Measurements from ENCODE around the gene PHLDA1.

DNA sequence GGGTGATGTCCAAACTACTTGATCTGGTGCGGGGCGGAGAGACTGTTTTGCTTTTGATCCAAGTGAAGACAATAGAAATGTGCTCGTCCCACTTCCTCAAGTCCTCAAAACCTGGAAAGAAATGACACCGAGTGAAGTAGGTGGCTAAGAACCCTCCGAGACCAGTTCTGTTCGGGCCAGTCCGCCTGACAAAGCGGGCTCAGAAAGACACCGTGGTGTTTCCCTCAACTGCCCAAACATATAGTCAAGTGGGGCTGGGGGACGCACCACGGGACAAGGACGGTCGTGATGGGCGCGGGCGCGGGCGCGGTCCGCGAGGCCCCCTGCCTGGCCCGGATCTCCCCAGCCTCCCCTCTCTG, 1.6 kb downstream of the PHLDA1 start:
- TF ChIP-seq, protein P1, sequence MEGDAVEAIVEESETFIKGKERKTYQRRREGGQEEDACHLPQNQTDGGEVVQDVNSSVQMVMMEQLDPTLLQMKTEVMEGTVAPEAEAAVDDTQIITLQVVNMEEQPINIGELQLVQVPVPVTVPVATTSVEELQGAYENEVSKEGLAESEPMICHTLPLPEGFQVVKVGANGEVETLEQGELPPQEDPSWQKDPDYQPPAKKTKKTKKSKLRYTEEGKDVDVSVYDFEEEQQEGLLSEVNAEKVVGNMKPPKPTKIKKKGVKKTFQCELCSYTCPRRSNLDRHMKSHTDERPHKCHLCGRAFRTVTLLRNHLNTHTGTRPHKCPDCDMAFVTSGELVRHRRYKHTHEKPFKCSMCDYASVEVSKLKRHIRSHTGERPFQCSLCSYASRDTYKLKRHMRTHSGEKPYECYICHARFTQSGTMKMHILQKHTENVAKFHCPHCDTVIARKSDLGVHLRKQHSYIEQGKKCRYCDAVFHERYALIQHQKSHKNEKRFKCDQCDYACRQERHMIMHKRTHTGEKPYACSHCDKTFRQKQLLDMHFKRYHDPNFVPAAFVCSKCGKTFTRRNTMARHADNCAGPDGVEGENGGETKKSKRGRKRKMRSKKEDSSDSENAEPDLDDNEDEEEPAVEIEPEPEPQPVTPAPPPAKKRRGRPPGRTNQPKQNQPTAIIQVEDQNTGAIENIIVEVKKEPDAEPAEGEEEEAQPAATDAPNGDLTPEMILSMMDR (IDR thresholded peaks at IDR 0.05): no peak
- peak; percentile 98 for TF ChIP-seq POLR2AphosphoS5 (IDR thresholded peaks at IDR 0.05; ENCODE audit: low read depth, low read length)
- no peak for TF ChIP-seq SIN3A (IDR thresholded peaks at IDR 0.05; ENCODE audit: borderline replicate concordance, insufficient read depth, low read depth, low read length)
- TF ChIP-seq, protein P2, sequence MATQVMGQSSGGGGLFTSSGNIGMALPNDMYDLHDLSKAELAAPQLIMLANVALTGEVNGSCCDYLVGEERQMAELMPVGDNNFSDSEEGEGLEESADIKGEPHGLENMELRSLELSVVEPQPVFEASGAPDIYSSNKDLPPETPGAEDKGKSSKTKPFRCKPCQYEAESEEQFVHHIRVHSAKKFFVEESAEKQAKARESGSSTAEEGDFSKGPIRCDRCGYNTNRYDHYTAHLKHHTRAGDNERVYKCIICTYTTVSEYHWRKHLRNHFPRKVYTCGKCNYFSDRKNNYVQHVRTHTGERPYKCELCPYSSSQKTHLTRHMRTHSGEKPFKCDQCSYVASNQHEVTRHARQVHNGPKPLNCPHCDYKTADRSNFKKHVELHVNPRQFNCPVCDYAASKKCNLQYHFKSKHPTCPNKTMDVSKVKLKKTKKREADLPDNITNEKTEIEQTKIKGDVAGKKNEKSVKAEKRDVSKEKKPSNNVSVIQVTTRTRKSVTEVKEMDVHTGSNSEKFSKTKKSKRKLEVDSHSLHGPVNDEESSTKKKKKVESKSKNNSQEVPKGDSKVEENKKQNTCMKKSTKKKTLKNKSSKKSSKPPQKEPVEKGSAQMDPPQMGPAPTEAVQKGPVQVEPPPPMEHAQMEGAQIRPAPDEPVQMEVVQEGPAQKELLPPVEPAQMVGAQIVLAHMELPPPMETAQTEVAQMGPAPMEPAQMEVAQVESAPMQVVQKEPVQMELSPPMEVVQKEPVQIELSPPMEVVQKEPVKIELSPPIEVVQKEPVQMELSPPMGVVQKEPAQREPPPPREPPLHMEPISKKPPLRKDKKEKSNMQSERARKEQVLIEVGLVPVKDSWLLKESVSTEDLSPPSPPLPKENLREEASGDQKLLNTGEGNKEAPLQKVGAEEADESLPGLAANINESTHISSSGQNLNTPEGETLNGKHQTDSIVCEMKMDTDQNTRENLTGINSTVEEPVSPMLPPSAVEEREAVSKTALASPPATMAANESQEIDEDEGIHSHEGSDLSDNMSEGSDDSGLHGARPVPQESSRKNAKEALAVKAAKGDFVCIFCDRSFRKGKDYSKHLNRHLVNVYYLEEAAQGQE (IDR thresholded peaks at IDR 0.05; ENCODE audit: insufficient read depth in 1 of 2, low read depth in 2 of 2, low read length in 1 of 2): no peak

Measured in Panc1 (cell line).